ENCODE results near the gene C11orf68. TPM values are rescaled to one million over a fixed set of nuclear protein-coding genes. Genes with fewer than 3 reads are reported as not detected.

C11orf68 gene
- total RNA-seq, 1 donor from 2014 or later, result 17.0 TPM

DNA sequence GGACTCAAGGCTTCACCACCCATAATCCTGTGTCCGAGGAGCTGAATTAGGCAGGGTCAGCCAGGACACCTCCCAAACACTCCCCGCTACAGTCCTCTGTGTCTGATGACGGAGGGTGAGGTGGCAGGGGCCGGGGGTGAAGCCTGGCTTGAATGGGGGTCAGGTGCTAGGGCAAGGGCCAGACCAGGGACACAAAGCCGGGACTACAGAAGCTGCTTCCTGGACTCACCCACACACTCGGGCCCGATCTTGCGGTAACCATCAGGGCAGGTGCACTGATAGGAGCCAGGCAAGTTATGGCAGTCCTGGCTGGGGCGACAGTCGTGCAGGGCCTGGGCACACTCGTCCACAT lies 48.6 kb downstream of the C11orf68 start:
- no peak for DNase-seq

DNA sequence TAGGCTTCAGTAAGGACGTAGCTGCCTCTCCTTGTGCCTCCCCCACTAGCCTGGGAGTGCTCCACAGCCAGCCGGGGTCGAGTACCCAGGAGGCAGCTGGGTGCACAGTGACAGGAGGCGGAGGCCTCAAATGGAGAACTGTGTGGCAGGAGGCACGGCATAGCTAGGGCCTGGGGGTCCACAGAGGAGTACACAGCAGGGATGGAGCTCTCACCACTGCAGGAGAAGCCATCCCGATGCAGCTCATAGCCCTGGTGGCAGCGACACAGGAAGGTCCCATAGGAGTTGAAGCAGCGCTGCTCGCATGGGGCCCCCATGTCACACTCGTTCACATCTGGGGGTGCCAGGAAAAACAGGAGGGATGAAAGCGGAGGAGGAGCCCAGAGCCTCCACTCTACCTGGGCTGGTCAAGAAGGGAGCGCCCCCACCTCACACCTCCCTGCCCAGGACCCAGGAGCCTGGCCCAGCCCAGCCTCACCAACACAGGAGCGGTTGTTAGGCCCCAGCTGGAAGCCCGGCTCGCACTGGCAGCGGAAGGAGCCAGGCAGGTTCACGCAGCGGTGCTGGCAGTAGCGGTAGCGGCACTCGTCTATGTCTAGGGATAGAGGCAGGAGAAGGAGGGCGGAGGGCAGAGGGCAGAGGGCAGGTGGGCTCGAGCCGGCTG lies 49.1 kb downstream of the C11orf68 start:
- no peak for DNase-seq

DNA sequence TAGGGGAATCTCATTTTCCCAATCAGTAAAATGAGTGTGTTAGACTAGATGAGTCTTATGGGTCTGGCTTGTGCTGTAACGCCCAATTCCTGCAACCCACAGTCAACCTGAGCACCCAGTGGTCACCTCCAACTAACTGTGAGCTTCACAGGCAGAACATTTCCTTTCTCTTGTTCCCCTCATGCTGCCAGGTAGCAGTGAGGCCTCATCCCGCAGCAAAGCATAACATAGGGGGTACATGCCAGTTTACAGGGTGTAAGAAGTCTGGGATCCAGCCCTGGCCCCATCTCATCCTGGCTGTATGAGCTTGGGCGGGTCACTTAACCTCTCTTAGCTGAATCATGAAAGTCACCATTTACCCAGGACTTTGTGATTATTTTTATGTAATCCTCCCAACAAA lies 50.0 kb downstream of the C11orf68 start:
- DNase-seq, result no peak

DNA sequence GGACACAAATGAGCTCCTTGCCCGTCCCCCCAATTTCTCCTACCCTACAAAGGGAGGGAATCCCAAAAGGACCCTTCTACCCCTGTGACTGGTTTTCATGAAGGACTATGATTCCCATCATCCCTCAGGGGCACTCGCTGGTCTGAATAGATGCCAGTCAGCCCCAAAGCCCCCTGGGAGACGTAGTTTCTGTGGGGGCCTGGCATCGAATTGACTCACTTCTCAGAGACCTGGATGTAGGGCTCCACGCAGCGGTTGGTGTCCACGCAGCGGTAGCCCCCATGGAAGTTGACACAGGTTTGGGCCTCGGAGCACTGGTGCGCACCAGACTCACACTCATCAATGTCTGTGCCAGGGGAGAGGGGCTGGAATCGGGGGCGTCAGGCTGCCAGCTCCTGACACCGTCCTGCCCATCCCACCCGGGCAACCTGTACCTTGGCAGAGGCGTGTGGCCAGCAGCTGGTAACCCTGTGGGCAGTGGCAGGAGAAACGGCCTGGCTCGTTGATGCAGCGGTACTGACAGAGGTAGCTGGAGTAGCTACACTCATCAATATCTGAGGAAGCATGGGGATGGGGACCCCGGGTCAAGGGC lies 50.7 kb downstream of the C11orf68 start:
- no peak for DNase-seq

DNA sequence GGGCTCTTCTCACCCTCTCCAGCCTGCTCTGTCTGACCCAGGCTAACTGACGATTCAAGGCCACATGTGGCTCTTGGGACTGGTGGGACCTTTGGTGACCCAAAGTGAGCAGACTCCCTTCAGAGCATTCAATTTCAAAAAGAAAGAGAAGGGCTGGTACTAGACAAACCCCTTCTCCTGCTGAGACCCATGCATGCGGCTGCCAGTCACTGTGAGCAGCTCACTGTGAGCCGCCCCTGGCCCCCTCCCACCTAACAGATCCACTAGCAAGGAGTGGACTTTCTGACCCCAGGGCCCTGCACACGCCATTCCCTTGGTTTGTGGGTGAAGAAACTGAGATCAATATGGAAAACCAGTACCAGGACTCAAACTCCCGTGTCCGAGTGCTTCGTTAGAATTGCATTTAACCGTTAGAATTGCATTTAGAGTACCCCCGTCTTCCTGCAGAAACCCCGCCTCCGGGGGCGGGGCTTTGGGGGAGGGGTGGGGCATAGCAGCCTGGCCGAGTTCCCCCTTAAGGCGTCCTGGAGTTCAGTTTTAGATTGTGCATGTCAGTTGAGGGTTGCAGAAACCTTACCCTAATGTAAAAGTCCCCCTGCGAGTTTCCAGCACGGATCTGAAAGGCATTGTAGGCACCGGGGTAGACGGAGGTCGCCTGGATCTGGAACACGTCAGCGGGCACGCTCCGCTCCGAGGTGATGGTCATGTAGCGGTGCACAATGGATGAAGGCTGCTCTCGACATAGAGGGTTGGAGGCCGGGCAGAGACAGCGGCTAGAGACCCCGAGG lies 51.4 kb downstream of the C11orf68 start:
- no peak for DNase-seq

Other genes with a start within 250 kb of the C11orf68 start
- gene KAT5, start 206.8 kb downstream of the C11orf68 start, total RNA-seq, result 35.7 and 38.5 TPM in 2 replicates
- gene RNASEH2C, start 198.3 kb downstream of the C11orf68 start, total RNA-seq, result 30.6 and 96.1 TPM in 2 replicates
- gene AP5B1, start 138.1 kb downstream of the C11orf68 start, total RNA-seq, result 11.6 and 13.8 TPM in 2 replicates
- gene OVOL1, start 132.0 kb downstream of the C11orf68 start, total RNA-seq, result not detected in 2 replicates
- 0.17 and 0.33 TPM in 2 replicates for gene SNX32, start 85.1 kb downstream of the C11orf68 start, total RNA-seq
- gene CFL1, start 60.9 kb downstream of the C11orf68 start, total RNA-seq, result 1,118 and 1,698 TPM in 2 replicates
- 48.2 and 49.7 TPM in 2 replicates for gene MUS81, start 58.6 kb downstream of the C11orf68 start, total RNA-seq
- gene EFEMP2, start 46.3 kb downstream of the C11orf68 start, total RNA-seq, result 16.8 and 22.1 TPM in 2 replicates
- gene CTSW, start 39.2 kb downstream of the C11orf68 start, total RNA-seq, result not detected in 2 replicates
- gene FIBP, start 30.6 kb downstream of the C11orf68 start, total RNA-seq, result 161 and 189 TPM in 2 replicates
- gene CCDC85B, start 28.4 kb downstream of the C11orf68 start, total RNA-seq, result 69.3 and 163 TPM in 2 replicates
- gene FOSL1, start 18.7 kb downstream of the C11orf68 start, total RNA-seq, result 3.6 and 4.9 TPM in 2 replicates
- 64.9 and 93.9 TPM in 2 replicates for gene DRAP1, start 364 bp upstream of the C11orf68 start, total RNA-seq
- not detected in 2 replicates for gene TSGA10IP, start 26.4 kb upstream of the C11orf68 start, total RNA-seq
- 27.1 and 48.7 TPM in 2 replicates for gene SART1, start 42.7 kb upstream of the C11orf68 start, total RNA-seq
- gene EIF1AD, start 83.1 kb upstream of the C11orf68 start, total RNA-seq, result 32.2 and 35.8 TPM in 2 replicates
- 18.2 and 23.2 TPM in 2 replicates for gene BANF1, start 83.4 kb upstream of the C11orf68 start, total RNA-seq
- gene CST6, start 92.9 kb upstream of the C11orf68 start, total RNA-seq, result 0.17 and 0.60 TPM in 2 replicates
- 0.34 TPM in 1 of 2 replicates, not detected in the other for gene CATSPER1, start 107.4 kb upstream of the C11orf68 start, total RNA-seq
- 0.60 and 1.4 TPM in 2 replicates for gene GAL3ST3, start 130.1 kb upstream of the C11orf68 start, total RNA-seq
- 116 and 141 TPM in 2 replicates for gene SF3B2, start 133.3 kb upstream of the C11orf68 start, total RNA-seq
- gene PACS1, start 151.2 kb upstream of the C11orf68 start, total RNA-seq, result 28.2 and 52.7 TPM in 2 replicates